ENCODE data around the gene ABCD2.
"Not testable (repeated sequence)": the region's sequence is repeated elsewhere in the genome, so short reads cannot be mapped to it uniquely, and the experiment has no call there.

Gene ABCD2

GRCh38 chr12:39612250-39612649 is 7.4 kb downstream of the ABCD2 start:
- DNase-seq (ENCODE audit: low read depth in 2 of 2), result no peak

- DNase-seq (ENCODE audit: low read depth in 2 of 2), result no peak
These were observed 7.8 kb downstream of the ABCD2 start for GRCh38 chr12:39611818-39612217.

- DNase-seq (ENCODE audit: low read depth in 2 of 2), result no peak
These were observed 9.1 kb downstream of the ABCD2 start for GRCh38 chr12:39610436-39611025.

GRCh38 chr12:39606712-39607423 is 12.7 kb downstream of the ABCD2 start:
- no peak for DNase-seq (ENCODE audit: low read depth in 2 of 2)

- DNase-seq (ENCODE audit: low read depth in 2 of 2), result no peak
These were observed 13.6 kb downstream of the ABCD2 start for GRCh38 chr12:39605996-39606395.

- DNase-seq (ENCODE audit: low read depth in 2 of 2), result no peak
These were observed 14.1 kb downstream of the ABCD2 start for GRCh38 chr12:39605501-39605900.

- no peak for DNase-seq (ENCODE audit: low read depth in 2 of 2)
These were observed 16.5 kb downstream of the ABCD2 start for GRCh38 chr12:39603065-39603464.

GRCh38 chr12:39601951-39602350 is 17.7 kb downstream of the ABCD2 start:
- DNase-seq (ENCODE audit: low read depth in 2 of 2), result not testable (repeated sequence)

- no peak for DNase-seq (ENCODE audit: low read depth in 2 of 2)
These were observed 23.7 kb downstream of the ABCD2 start for GRCh38 chr12:39595928-39596327.

GRCh38 chr12:39592295-39592694 is 27.3 kb downstream of the ABCD2 start:
- DNase-seq (ENCODE audit: low read depth in 2 of 2), result no peak

GRCh38 chr12:39588348-39588747 is 31.3 kb downstream of the ABCD2 start:
- no peak for DNase-seq (ENCODE audit: low read depth in 2 of 2)

- no peak for DNase-seq (ENCODE audit: low read depth in 2 of 2)
These were observed 32.4 kb downstream of the ABCD2 start for GRCh38 chr12:39587225-39587624.

- DNase-seq (ENCODE audit: low read depth in 2 of 2), result no peak
These were observed 32.8 kb downstream of the ABCD2 start for GRCh38 chr12:39586816-39587215.

- DNase-seq (ENCODE audit: low read depth in 2 of 2), result no peak
These were observed 38.0 kb downstream of the ABCD2 start for GRCh38 chr12:39581592-39581991.

- no peak for DNase-seq (ENCODE audit: low read depth in 2 of 2)
These were observed 44.1 kb downstream of the ABCD2 start for GRCh38 chr12:39575498-39575875.

- DNase-seq (ENCODE audit: low read depth in 2 of 2), result no peak
These were observed 44.7 kb downstream of the ABCD2 start for GRCh38 chr12:39574785-39575497.

- no peak for DNase-seq (ENCODE audit: low read depth in 2 of 2)
These were observed 45.2 kb downstream of the ABCD2 start for GRCh38 chr12:39574378-39574777.

- DNase-seq (ENCODE audit: low read depth in 2 of 2), result no peak
These were observed 45.6 kb downstream of the ABCD2 start for GRCh38 chr12:39573971-39574370.

GRCh38 chr12:39572551-39572950 is 47.1 kb downstream of the ABCD2 start:
- DNase-seq (ENCODE audit: low read depth in 2 of 2), result no peak

- DNase-seq (ENCODE audit: low read depth in 2 of 2), result no peak
These were observed 48.3 kb downstream of the ABCD2 start for GRCh38 chr12:39571351-39571750.

GRCh38 chr12:39553476-39553875 is 66.1 kb downstream of the ABCD2 start:
- no peak for DNase-seq (ENCODE audit: low read depth in 2 of 2)

GRCh38 chr12:39544211-39544610 is 75.4 kb downstream of the ABCD2 start:
- not testable (repeated sequence) for DNase-seq (ENCODE audit: low read depth in 2 of 2)

GRCh38 chr12:39541471-39541870 is 78.1 kb downstream of the ABCD2 start:
- DNase-seq (ENCODE audit: low read depth in 2 of 2), result no peak
